HEK293 (cell line): Measurements from ENCODE around the gene TEAD2.

Experiments
- SP2 ChIP-seq: fragments of 450-650 bp; formaldehyde crosslinking; IDR thresholded peaks from 2 replicates; pipeline ENCODE4 v1.5.1; 2016; ENCODE audit warnings: missing biosample characterization, missing genetic modification characterization
- ZNF274 ChIP-seq, 2 experiments: fragments of 200-500 bp in 1 of 2; fragments of 450-650 bp in 1 of 2; sonication (Bioruptor generic) in 1 of 2; formaldehyde crosslinking in 1 of 2; IDR thresholded peaks; 2 replicates each; pipeline versions ENCODE4 v1.5.1 to v1.6.1; 2014 to 2016; ENCODE audit warnings: borderline replicate concordance in 1 of 2, inconsistent platforms in 1 of 2, low read length in 1 of 2, missing biosample characterization in 1 of 2, missing genetic modification characterization in 1 of 2
- TF ChIP-seq, protein P1 (sequence below): fragments of 450-650 bp; formaldehyde crosslinking; IDR thresholded peaks from 2 replicates; pipeline ENCODE4 v1.5.1; 2016; ENCODE audit warnings: missing biosample characterization, missing genetic modification characterization
- TF ChIP-seq, protein P2 (sequence below): fragments of 450-650 bp; formaldehyde crosslinking; IDR thresholded peaks from 2 replicates; pipeline ENCODE4 v1.5.1; 2016; ENCODE audit warnings: missing biosample characterization, missing genetic modification characterization
- TF ChIP-seq, protein P3 (sequence below): fragments of 450-650 bp; formaldehyde crosslinking; IDR thresholded peaks from 2 replicates; pipeline ENCODE4 v1.5.1; 2016; ENCODE audit warnings: missing biosample characterization, missing genetic modification characterization

DNA sequence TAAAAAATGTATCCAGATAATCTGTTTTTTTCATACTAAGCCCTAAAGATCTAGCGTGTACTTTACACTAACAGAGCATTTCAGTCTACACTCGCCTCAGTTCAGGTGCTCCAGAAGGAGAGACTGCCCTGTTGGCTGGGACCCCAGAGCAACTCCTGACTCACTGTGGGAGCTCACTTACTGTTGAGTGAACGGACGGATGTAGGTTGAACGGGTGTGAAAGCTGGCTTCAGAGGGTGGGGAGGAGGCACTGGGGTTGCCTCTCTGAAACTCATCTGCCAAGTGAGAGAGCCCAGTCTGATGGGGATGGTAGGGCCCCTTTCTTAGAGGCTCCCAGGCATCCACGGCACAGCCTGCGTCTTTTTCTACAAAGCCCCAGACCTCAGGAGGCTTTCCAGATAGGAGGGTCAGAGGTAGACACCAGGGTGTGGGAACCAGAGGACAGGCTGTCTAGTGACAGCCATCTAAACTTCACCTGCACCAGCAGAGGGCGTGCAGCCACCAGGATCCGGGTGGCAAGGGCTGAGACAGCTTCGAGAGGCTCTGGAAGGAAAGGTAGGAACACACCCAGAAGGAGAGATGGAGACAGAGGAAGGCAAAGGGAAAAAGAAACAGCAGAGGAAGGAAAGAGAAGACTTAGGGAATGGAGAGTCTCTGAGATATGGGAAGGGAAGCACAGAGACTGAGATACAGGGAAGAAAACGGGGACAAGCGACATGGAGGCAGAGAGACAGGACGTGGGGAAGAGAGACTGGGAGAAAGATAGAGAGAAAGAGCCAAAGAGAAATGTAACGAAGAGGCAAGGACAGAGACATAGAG, 29.6 kb upstream of the TEAD2 start:
- TF ChIP-seq, protein P1, sequence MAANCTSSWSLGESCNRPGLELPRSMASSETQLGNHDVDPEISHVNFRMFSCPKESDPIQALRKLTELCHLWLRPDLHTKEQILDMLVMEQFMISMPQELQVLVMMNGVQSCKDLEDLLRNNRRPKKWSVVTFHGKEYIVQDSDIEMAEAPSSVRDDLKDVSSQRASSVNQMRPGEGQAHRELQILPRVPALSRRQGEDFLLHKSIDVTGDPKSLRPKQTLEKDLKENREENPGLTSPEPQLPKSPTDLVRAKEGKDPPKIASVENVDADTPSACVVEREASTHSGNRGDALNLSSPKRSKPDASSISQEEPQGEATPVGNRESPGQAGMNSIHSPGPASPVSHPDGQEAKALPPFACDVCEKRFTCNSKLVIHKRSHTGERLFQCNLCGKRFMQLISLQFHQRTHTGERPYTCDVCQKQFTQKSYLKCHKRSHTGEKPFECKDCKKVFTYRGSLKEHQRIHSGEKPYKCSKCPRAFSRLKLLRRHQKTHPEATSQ (tag by site-specific recombination), result no peak
- TF ChIP-seq ZNF274 (IDR thresholded peaks at IDR 0.05; ENCODE audit: low read length) (no peak), ZNF274 (tag by site-specific recombination; IDR thresholded peaks at IDR 0.05; ENCODE audit: borderline replicate concordance) (no peak), SP2 (tag by site-specific recombination) (no peak)
- TF ChIP-seq, protein P2, sequence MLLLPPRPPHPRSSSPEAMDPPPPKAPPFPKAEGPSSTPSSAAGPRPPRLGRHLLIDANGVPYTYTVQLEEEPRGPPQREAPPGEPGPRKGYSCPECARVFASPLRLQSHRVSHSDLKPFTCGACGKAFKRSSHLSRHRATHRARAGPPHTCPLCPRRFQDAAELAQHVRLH, result peak; percentile 31; the same call in 1 of the 2 replicates
- TF ChIP-seq, protein P3, sequence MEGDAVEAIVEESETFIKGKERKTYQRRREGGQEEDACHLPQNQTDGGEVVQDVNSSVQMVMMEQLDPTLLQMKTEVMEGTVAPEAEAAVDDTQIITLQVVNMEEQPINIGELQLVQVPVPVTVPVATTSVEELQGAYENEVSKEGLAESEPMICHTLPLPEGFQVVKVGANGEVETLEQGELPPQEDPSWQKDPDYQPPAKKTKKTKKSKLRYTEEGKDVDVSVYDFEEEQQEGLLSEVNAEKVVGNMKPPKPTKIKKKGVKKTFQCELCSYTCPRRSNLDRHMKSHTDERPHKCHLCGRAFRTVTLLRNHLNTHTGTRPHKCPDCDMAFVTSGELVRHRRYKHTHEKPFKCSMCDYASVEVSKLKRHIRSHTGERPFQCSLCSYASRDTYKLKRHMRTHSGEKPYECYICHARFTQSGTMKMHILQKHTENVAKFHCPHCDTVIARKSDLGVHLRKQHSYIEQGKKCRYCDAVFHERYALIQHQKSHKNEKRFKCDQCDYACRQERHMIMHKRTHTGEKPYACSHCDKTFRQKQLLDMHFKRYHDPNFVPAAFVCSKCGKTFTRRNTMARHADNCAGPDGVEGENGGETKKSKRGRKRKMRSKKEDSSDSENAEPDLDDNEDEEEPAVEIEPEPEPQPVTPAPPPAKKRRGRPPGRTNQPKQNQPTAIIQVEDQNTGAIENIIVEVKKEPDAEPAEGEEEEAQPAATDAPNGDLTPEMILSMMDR (tag by site-specific recombination), result peak; percentile 94
